MCF 10A (cell line): ENCODE results near the gene LRRC43. TPM values are rescaled to one million over a fixed set of nuclear protein-coding genes. Genes with fewer than 3 reads are reported as not detected.

Source experiments
- BruUV-seq: library from RNA; stranded (reverse); fragments of 400-500 nt; replicated peaks from 2 replicates; lab custom pipeline; 2021; lab: Mats Ljungman, UMichigan
- CTCF ChIA-PET: fragments of 300-600 bp; sonication (Branson Sonifier 250); formaldehyde crosslinking; extraction: SDS; loops from one replicate; lab custom pipeline; 2021; ENCODE audit warnings: antibody characterized with exemption, inconsistent platforms; lab: Yijun Ruan, JAX
- POLR2A ChIA-PET: fragments of 300-600, 350-650 bp; sonication (Branson Sonifier 250); formaldehyde crosslinking; extraction: SDS; loops from one replicate; lab custom pipeline; 2020; ENCODE audit warnings: antibody characterized with exemption, inconsistent platforms; lab: Yijun Ruan, JAX
- DNase-seq: peaks from one replicate; pipeline ENCODE4 v3.0.0-alpha.2; 2018; ENCODE audit not compliant: unreplicated experiment
- H3K27ac Mint-ChIP-seq: one replicate; pipeline ENCODE4 v1.8.0; 2022; ENCODE audit warnings: mild to moderate bottlenecking, low read depth, mixed read lengths; ENCODE audit not compliant: unreplicated experiment
- H3K27me3 Mint-ChIP-seq: one replicate; pipeline ENCODE4 v1.8.0; 2022; ENCODE audit warnings: mixed read lengths; ENCODE audit not compliant: insufficient read depth, unreplicated experiment
- H3K36me3 Mint-ChIP-seq: one replicate; pipeline ENCODE4 v1.8.0; 2022; ENCODE audit warnings: mild to moderate bottlenecking, moderate library complexity, mixed read lengths; ENCODE audit not compliant: insufficient read depth, unreplicated experiment
- H3K4me1 Mint-ChIP-seq: one replicate; pipeline ENCODE4 v1.8.0; 2022; ENCODE audit warnings: mixed read lengths; ENCODE audit not compliant: insufficient read depth, unreplicated experiment
- H3K4me3 Mint-ChIP-seq: one replicate; pipeline ENCODE4 v1.8.0; 2022; ENCODE audit warnings: mild to moderate bottlenecking, moderate library complexity, mixed read lengths; ENCODE audit not compliant: unreplicated experiment
- H3K9me3 Mint-ChIP-seq: one replicate; pipeline ENCODE4 v1.8.0; 2022; ENCODE audit warnings: mixed read lengths; ENCODE audit not compliant: unreplicated experiment
- intact Hi-C: fragments of 100-400 bp; cut with micrococcal nuclease; formaldehyde crosslinking; loops from 2 replicates; pipeline ENCODE4 v1.14.1; 2022
- total RNA-seq: library from RNA; stranded (reverse); gene quantifications from 2 replicates; pipeline ENCODE4 v1.2.3, GENCODE V29; 2022
- TF ChIP-seq, protein P1 (sequence below): fragments of 200-600 bp; IDR thresholded peaks from one replicate; pipeline ENCODE4 v1.8.0; 2022; ENCODE audit warnings: antibody characterized with exemption, mild to moderate bottlenecking; ENCODE audit not compliant: unreplicated experiment

LRRC43 gene
- total RNA-seq, 1 experiment from 2014 or later: not detected

- intact Hi-C loops: no loop called here
- Mint-ChIP-seq H3K4me3 (no peak overlapping the region), H3K27me3 (no peaks in the 10 kb centered on the region), H3K9me3 (no peaks in the 10 kb centered on the region), H3K27ac (no peak overlapping the region), H3K4me1 (no peaks in the 10 kb centered on the region), H3K36me3 (peaks cover 96% of the 10 kb centered on the region)
- DNase-seq: no peak
- CTCF ChIA-PET: no interaction called here
- BruUV-seq: TSS peak; percentile 12
- POLR2A ChIA-PET: interaction anchor here (0.6 to 3.4 kb wide), 5 partner anchors 8 to 302 kb away, joined by 3 to 24 read pairs (median 3); partner anchors contain the start of genes DIABLO and MLXIP
- TF ChIP-seq, protein P1, sequence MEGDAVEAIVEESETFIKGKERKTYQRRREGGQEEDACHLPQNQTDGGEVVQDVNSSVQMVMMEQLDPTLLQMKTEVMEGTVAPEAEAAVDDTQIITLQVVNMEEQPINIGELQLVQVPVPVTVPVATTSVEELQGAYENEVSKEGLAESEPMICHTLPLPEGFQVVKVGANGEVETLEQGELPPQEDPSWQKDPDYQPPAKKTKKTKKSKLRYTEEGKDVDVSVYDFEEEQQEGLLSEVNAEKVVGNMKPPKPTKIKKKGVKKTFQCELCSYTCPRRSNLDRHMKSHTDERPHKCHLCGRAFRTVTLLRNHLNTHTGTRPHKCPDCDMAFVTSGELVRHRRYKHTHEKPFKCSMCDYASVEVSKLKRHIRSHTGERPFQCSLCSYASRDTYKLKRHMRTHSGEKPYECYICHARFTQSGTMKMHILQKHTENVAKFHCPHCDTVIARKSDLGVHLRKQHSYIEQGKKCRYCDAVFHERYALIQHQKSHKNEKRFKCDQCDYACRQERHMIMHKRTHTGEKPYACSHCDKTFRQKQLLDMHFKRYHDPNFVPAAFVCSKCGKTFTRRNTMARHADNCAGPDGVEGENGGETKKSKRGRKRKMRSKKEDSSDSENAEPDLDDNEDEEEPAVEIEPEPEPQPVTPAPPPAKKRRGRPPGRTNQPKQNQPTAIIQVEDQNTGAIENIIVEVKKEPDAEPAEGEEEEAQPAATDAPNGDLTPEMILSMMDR: no peak
Observed at GRCh38 chr12:122215771-122216170, 32.8 kb downstream of the LRRC43 start.

- H3K27me3 Mint-ChIP-seq: no peaks in the 10 kb centered on the region
- H3K4me3 Mint-ChIP-seq: no peak overlapping the region
- H3K9me3 Mint-ChIP-seq: no peaks in the 10 kb centered on the region
- H3K4me1 Mint-ChIP-seq: no peaks in the 10 kb centered on the region
- BruUV-seq: no TSS peak
- peaks cover 96% of the 10 kb centered on the region for H3K36me3 Mint-ChIP-seq
- intact Hi-C loops: no loop called here
- DNase-seq: no peak
- ChIA-PET POLR2A (interaction anchor here (3.4 kb wide), 1 partner anchor 9 kb away, joined by 24 read pairs; the partner anchor contains the start of gene DIABLO), CTCF (no interaction called here)
- no peak overlapping the region for H3K27ac Mint-ChIP-seq
- TF ChIP-seq, protein P1: no peak
Observed at GRCh38 chr12:122216445-122216844, 33.5 kb downstream of the LRRC43 start.

- TF ChIP-seq, protein P1: no peak
- intact Hi-C loops: no loop called here
- no TSS peak for BruUV-seq
- peak; percentile 99 for DNase-seq
- POLR2A ChIA-PET: interaction anchor here (0.5 to 4.6 kb wide), 30 partner anchors 10 to 1735 kb away, joined by 3 to 25 read pairs (median 4); partner anchors contain the start of genes B3GNT4, KNTC1, MLXIP and RSRC2
- Mint-ChIP-seq H3K27me3 (no peaks in the 10 kb centered on the region), H3K4me3 (peak within 1 kb of the TSS; percentile 92), H3K27ac (peak within 1 kb of the TSS; percentile 96), H3K9me3 (no peaks in the 10 kb centered on the region), H3K4me1 (peaks cover 16% of the 10 kb centered on the region), H3K36me3 (peaks cover 48% of the 10 kb centered on the region)
- CTCF ChIA-PET: interaction anchor here (0.6 to 1.5 kb wide), 4 partner anchors 129 to 163 kb away, joined by 3 to 4 read pairs (median 4); no protein-coding TSS in a partner anchor
Observed at GRCh38 chr12:122225683-122226365, 42.9 kb downstream of the LRRC43 start, which contains the start of gene DIABLO. TSS of gene DIABLO (minus strand) at chr12:122226052. CDS start at chr12:122226014, 38 bp downstream.
